NCI-H1417 (cell line): ENCODE data around the gene DCTD.

Source experiments
- DNase-seq, 3 experiments: peaks; one replicate each; lab custom pipeline; 2025; lab: John Stamatoyannopoulos, UW

DCTD gene

GRCh38 chr4:182917182-182918043 lies at the start of gene DCTD:
Gene DCTD, minus strand, starts transcription at chr4:182917386. Its CDS starts 1,818 bp downstream, at chr4:182915568.
- peak; percentile 20 to 85 (median 84) for DNase-seq

GRCh38 chr4:182960746-182961145 lies 43.6 kb upstream of the DCTD start:
- DNase-seq = no peak

GRCh38 chr4:182960228-182960627 lies 43.0 kb upstream of the DCTD start:
- no peak for DNase-seq

- no peak for DNase-seq
These were observed 38.2 kb upstream of the DCTD start for GRCh38 chr4:182955411-182955810.

- no peak for DNase-seq
These were observed 27.5 kb upstream of the DCTD start for GRCh38 chr4:182944484-182945213.

- DNase-seq = no peak
These were observed 22.5 kb upstream of the DCTD start for GRCh38 chr4:182939680-182940079.

- peak; percentile 9 to 58 (median 53) for DNase-seq
These were observed 21.0 kb upstream of the DCTD start for GRCh38 chr4:182938205-182938645.

- no peak for DNase-seq
These were observed 20.4 kb upstream of the DCTD start for GRCh38 chr4:182937268-182938204.

GRCh38 chr4:182932651-182933050 lies 15.5 kb upstream of the DCTD start:
- no peak for DNase-seq

GRCh38 chr4:182931691-182932345 lies 14.6 kb upstream of the DCTD start:
- DNase-seq = no peak

GRCh38 chr4:182930889-182931288 lies 13.7 kb upstream of the DCTD start:
- no peak for DNase-seq

- no peak for DNase-seq
These were observed 12.1 kb upstream of the DCTD start for GRCh38 chr4:182929296-182929695.

GRCh38 chr4:182928061-182928460 lies 10.9 kb upstream of the DCTD start:
- peak in 1 of 3 experiments; percentile 19 for DNase-seq

- DNase-seq = no peak
These were observed 10.3 kb upstream of the DCTD start for GRCh38 chr4:182927505-182927904.

- DNase-seq = no peak
These were observed 8.7 kb upstream of the DCTD start for GRCh38 chr4:182925855-182926254.

GRCh38 chr4:182925298-182925757 lies 8.1 kb upstream of the DCTD start:
- DNase-seq = peak; percentile 19 to 73 (median 20)

GRCh38 chr4:182924497-182924896 lies 7.3 kb upstream of the DCTD start:
- no peak for DNase-seq

- DNase-seq = no peak
These were observed 6.7 kb upstream of the DCTD start for GRCh38 chr4:182923796-182924340.

GRCh38 chr4:182923366-182923765 lies 6.2 kb upstream of the DCTD start:
- DNase-seq = no peak

GRCh38 chr4:182922501-182923284 lies 5.5 kb upstream of the DCTD start:
- peak in 1 of 3 experiments; percentile 26 for DNase-seq
